OCI-LY1 (cell line): ENCODE measurements around the gene KBTBD12.

ENCODE experiments used
- EZH2 ChIP-seq: fragments of 200-600 bp; sonication (generic), shearing (Covaris generic); IDR thresholded peaks from 2 replicates; pipeline ENCODE4 v1.8.0; 2017; ENCODE audit warnings: borderline replicate concordance, mixed run types, mild to moderate bottlenecking, antibody characterized with exemption, low read length, moderate library complexity, mixed read lengths
- TF ChIP-seq, protein P1 (sequence below): fragments of 200-600 bp; sonication (generic), shearing (Covaris generic); IDR thresholded peaks from 2 replicates; pipeline ENCODE4 v1.5.1; 2017; ENCODE audit warnings: mild to moderate bottlenecking, antibody characterized with exemption, low read length, moderate library complexity, mixed read lengths

- TF ChIP-seq EZH2, result no peak
- TF ChIP-seq, protein P1, sequence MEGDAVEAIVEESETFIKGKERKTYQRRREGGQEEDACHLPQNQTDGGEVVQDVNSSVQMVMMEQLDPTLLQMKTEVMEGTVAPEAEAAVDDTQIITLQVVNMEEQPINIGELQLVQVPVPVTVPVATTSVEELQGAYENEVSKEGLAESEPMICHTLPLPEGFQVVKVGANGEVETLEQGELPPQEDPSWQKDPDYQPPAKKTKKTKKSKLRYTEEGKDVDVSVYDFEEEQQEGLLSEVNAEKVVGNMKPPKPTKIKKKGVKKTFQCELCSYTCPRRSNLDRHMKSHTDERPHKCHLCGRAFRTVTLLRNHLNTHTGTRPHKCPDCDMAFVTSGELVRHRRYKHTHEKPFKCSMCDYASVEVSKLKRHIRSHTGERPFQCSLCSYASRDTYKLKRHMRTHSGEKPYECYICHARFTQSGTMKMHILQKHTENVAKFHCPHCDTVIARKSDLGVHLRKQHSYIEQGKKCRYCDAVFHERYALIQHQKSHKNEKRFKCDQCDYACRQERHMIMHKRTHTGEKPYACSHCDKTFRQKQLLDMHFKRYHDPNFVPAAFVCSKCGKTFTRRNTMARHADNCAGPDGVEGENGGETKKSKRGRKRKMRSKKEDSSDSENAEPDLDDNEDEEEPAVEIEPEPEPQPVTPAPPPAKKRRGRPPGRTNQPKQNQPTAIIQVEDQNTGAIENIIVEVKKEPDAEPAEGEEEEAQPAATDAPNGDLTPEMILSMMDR, result no peak
Observed at GRCh38 chr3:128014548-128014947, 99.5 kb downstream of the KBTBD12 start.
